ENCODE results near the gene S100A14. TPM values are rescaled to one million over a fixed set of nuclear protein-coding genes. Genes with fewer than 3 reads are reported as not detected.

Gene S100A14
- total RNA-seq, result 10 to 100 TPM; 13.5 to 25.0 TPM

- Histone ChIP-seq H3K27me3 (replicated peaks; ENCODE audit: insufficient read depth) (no peaks in the 10 kb centered on the region), H3K27ac (peak within 1 kb of the TSS in 1 of 2 donors; percentile 16), H3K9me3 (no peaks in the 10 kb centered on the region), H3K36me3 (no peaks in the 10 kb centered on the region), H3K4me3 (no peak within 1 kb of the TSS), H3K4me1 (replicated peaks) (no peaks in the 10 kb centered on the region)
- WGBS, result 56% methylated on average over 10 of the region's 10 CpGs
- no peak for TF ChIP-seq CTCF (IDR thresholded peaks at IDR 0.05)
- TF ChIP-seq POLR2AphosphoS5 (IDR thresholded peaks at IDR 0.05), result peak; percentile 17
- peak; percentile 37 for TF ChIP-seq POLR2A (IDR thresholded peaks at IDR 0.05)
- peak; percentile 60 for DNase-seq (ENCODE audit: low spot score)
- intact Hi-C loops (cut with DNase I), result no loop called here
These were observed at the start of gene S100A14 for GRCh38 chr1:153616144-153616916. TSS of gene S100A14 (minus strand) at chr1:153616325. CDS start at chr1:153615858, 467 bp downstream.

- TF ChIP-seq CTCF (IDR thresholded peaks at IDR 0.05), result no peak
- TF ChIP-seq POLR2AphosphoS5 (IDR thresholded peaks at IDR 0.05), result no peak
- no peak for TF ChIP-seq POLR2A (IDR thresholded peaks at IDR 0.05)
- WGBS, result 79% methylated on average over 5 of the region's 5 CpGs
- no peak overlapping the region for H3K4me3 ChIP-seq
- H3K27ac ChIP-seq, result no peak overlapping the region
- H3K27me3 ChIP-seq (replicated peaks; ENCODE audit: insufficient read depth), result no peaks in the 10 kb centered on the region
- no peaks in the 10 kb centered on the region for H3K9me3 ChIP-seq
- intact Hi-C loops (cut with DNase I), result no loop called here
- DNase-seq (ENCODE audit: low spot score), result no peak
- peaks cover 8 to 24% of the 10 kb centered on the region in 2 donors for H3K36me3 ChIP-seq
- H3K4me1 ChIP-seq (replicated peaks), result no peaks in the 10 kb centered on the region
These were observed 47.1 kb upstream of the S100A14 start for GRCh38 chr1:153663211-153663610.

- Histone ChIP-seq H3K9me3 (no peaks in the 10 kb centered on the region), H3K36me3 (peaks cover 4 to 20% of the 10 kb centered on the region in 2 donors), H3K27me3 (replicated peaks; ENCODE audit: insufficient read depth) (no peaks in the 10 kb centered on the region), H3K4me1 (replicated peaks) (no peaks in the 10 kb centered on the region), H3K27ac (no peak overlapping the region), H3K4me3 (no peak overlapping the region)
- 50% methylated on average over 2 of the region's 2 CpGs for WGBS
- DNase-seq (ENCODE audit: low spot score), result no peak
- TF ChIP-seq CTCF (IDR thresholded peaks at IDR 0.05) (no peak), POLR2AphosphoS5 (IDR thresholded peaks at IDR 0.05) (no peak), POLR2A (IDR thresholded peaks at IDR 0.05) (no peak)
- intact Hi-C loops (cut with DNase I), result no loop called here
These were observed 46.1 kb upstream of the S100A14 start for GRCh38 chr1:153662269-153662668.

GRCh38 chr1:153661111-153661708 is 45.1 kb upstream of the S100A14 start:
- Histone ChIP-seq H3K4me1 (replicated peaks) (no peaks in the 10 kb centered on the region), H3K9me3 (no peaks in the 10 kb centered on the region), H3K27me3 (replicated peaks; ENCODE audit: insufficient read depth) (no peaks in the 10 kb centered on the region), H3K4me3 (no peak overlapping the region), H3K27ac (no peak overlapping the region), H3K36me3 (peaks cover 4 to 15% of the 10 kb centered on the region in 2 donors)
- TF ChIP-seq CTCF (IDR thresholded peaks at IDR 0.05) (no peak), POLR2A (IDR thresholded peaks at IDR 0.05) (no peak), POLR2AphosphoS5 (IDR thresholded peaks at IDR 0.05) (no peak)
- intact Hi-C loops (cut with DNase I), result no loop called here
- no peak for DNase-seq (ENCODE audit: low spot score)
- WGBS, result 52% methylated on average over 9 of the region's 9 CpGs

Data from prostate gland (tissue), 2 donors.